Cardiac fibroblast (primary cell): ENCODE data around the gene LCE1D.

Experiments
- DNase-seq, 2 donors: peaks; one replicate each; pipeline versions ENCODE4 v3.0.0 to v3.0.0-alpha.2; 2010; ENCODE audit warnings: low read depth in 2 of 2
- H3K4me3 ChIP-seq, 2 donors: replicated peaks in 1 of 2; 1 replicate in 1 of 2; 2 replicates in 1 of 2; pipeline ENCODE4 v1.5.1; 2011; ENCODE audit warnings: low read depth in 2 of 2, low read length in 2 of 2, mild to moderate bottlenecking in 2 of 2, moderate library complexity in 1 of 2
- CTCF ChIP-seq: IDR thresholded peaks from one replicate; pipeline ENCODE4 v1.5.1; 2011; ENCODE audit warnings: low read depth, mild to moderate bottlenecking, low read length, inconsistent platforms

LCE1D gene

GRCh38 chr1:152759453-152760173 lies 36.9 kb upstream of the LCE1D start:
- no peak for TF ChIP-seq CTCF
- no peak overlapping the region for H3K4me3 ChIP-seq
- DNase-seq, result no peak

DNA sequence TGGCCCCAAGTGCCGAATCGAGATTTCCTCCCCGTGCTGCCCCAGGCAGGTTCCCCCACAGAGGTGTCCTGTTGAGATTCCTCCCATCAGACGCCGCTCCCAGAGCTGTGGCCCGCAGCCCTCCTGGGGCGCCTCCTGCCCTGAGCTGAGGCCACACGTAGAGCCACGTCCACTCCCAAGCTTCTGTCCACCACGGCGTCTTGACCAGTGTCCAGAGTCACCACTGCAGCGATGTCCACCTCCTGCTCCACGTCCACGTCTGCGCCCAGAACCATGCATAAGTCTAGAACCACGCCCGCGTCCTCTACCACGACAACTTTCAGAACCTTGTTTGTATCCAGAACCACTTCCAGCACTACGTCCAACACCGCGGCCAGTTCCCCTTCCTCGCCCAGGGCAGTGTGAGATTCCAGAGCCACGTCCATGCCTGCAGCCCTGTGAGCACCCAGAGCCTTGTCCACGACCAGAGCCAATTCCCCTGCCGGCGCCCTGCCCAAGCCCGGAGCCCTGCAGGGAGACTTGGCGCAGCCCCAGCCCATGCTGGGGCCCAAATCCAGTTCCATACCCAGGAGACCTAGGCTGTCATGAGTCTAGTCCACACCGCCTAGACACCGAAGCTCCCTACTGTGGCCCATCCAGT lies 35.9 kb upstream of the LCE1D start:
- H3K4me3 ChIP-seq, result no peak overlapping the region
- no peak for DNase-seq
- TF ChIP-seq CTCF, result no peak

GRCh38 chr1:152761609-152762213 lies 34.8 kb upstream of the LCE1D start:
- no peak for DNase-seq
- no peak for TF ChIP-seq CTCF
- no peak overlapping the region for H3K4me3 ChIP-seq

- no peak overlapping the region for H3K4me3 ChIP-seq
- no peak for TF ChIP-seq CTCF
- DNase-seq, result no peak
Measured at GRCh38 chr1:152768847-152769533, 27.5 kb upstream of the LCE1D start.

GRCh38 chr1:152770411-152770810 lies 26.1 kb upstream of the LCE1D start:
- DNase-seq, result no peak
- TF ChIP-seq CTCF, result no peak
- H3K4me3 ChIP-seq, result no peak overlapping the region

DNA sequence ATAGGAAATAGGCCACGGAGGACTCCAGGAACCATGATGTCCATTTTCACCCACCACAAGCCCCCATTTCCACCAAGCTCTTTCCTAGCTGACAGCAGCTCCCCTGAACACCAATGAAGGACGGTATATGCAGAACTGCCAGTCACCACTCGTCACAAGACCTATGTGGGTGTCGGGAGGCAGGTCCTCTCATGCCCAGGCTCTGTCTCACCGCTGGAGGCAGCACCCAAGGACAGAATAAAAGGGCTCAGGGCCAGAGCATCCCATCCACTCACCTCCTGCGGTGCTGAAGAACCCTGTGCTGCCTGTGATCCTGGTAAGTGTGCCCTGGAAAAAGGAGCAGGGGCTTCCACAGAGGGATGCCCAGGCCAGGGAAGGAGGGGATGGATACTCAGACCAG lies 21.6 kb upstream of the LCE1D start, which contains the start of gene LCE1F:
Gene LCE1F (plus strand): TSS at position 266 of the 400 bp plus-strand sequence. CDS start 1,232 bp downstream, outside the sequence.
- TF ChIP-seq CTCF, result no peak
- no peak within 1 kb of the TSS for H3K4me3 ChIP-seq
- no peak for DNase-seq
